OCI-LY7 (cell line): ENCODE results near the gene VWC2L.

Experiments used
- EZH2phosphoT487 ChIP-seq: fragments of 200-600 bp; sonication (generic); IDR thresholded peaks from 2 replicates; pipeline ENCODE4 v1.6.1; 2018; ENCODE audit warnings: low read depth, borderline replicate concordance, mild to moderate bottlenecking, mixed run types, antibody characterized with exemption, low read length, moderate library complexity, mixed read lengths
- TF ChIP-seq, protein P1 (sequence below): fragments of 200-600 bp; sonication (generic); conservative IDR thresholded peaks from 2 replicates; pipeline ENCODE4 v1.5.1; 2014; ENCODE audit warnings: mild to moderate bottlenecking, antibody characterized with exemption, low read length, moderate library complexity, mixed read lengths

DNA sequence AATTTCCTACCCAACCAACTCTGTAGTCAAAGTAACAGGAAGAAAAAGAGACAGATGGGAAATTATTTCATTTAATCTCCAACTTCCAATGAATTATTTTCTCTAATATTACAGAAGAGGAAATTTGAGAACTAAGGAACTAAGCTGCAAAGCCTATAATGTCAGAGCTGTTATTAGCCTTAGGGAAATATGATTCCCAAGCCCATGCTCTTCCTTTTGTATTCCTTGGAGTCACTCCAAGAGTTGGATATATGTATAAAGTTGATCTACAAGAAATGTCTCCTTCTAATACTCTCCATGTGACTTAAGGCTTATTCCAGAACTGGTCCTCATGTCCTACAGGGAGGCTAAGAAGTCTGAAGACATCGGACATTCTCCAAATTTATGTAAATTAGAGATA lies 31.6 kb upstream of the VWC2L start:
- TF ChIP-seq, protein P1, sequence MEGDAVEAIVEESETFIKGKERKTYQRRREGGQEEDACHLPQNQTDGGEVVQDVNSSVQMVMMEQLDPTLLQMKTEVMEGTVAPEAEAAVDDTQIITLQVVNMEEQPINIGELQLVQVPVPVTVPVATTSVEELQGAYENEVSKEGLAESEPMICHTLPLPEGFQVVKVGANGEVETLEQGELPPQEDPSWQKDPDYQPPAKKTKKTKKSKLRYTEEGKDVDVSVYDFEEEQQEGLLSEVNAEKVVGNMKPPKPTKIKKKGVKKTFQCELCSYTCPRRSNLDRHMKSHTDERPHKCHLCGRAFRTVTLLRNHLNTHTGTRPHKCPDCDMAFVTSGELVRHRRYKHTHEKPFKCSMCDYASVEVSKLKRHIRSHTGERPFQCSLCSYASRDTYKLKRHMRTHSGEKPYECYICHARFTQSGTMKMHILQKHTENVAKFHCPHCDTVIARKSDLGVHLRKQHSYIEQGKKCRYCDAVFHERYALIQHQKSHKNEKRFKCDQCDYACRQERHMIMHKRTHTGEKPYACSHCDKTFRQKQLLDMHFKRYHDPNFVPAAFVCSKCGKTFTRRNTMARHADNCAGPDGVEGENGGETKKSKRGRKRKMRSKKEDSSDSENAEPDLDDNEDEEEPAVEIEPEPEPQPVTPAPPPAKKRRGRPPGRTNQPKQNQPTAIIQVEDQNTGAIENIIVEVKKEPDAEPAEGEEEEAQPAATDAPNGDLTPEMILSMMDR, result no peak
- no peak for TF ChIP-seq EZH2phosphoT487
